Nephron (organoid): Measurements from ENCODE around the gene P2RX7.

Source experiments
- H3K27ac Mint-ChIP-seq, 3 experiments: 2 replicates each; pipeline ENCODE4 v1.8.0; 2020; ENCODE audit warnings: mixed read lengths in 3 of 3, mild to moderate bottlenecking in 2 of 3, moderate library complexity in 1 of 3
- H3K27me3 Mint-ChIP-seq: 2 replicates; pipeline ENCODE4 v1.8.0; 2021; ENCODE audit warnings: low read depth, mild to moderate bottlenecking, moderate library complexity, mixed read lengths
- H3K36me3 Mint-ChIP-seq: 2 replicates; pipeline ENCODE4 v1.8.0; 2020; ENCODE audit warnings: low read depth, mixed read lengths
- H3K4me1 Mint-ChIP-seq: 2 replicates; pipeline ENCODE4 v1.8.0; 2020; ENCODE audit warnings: mixed read lengths
- H3K4me3 Mint-ChIP-seq, 3 experiments: 2 replicates each; pipeline ENCODE4 v1.8.0; 2020; ENCODE audit warnings: mild to moderate bottlenecking in 3 of 3, mixed read lengths in 3 of 3, moderate library complexity in 2 of 3
- H3K9me3 Mint-ChIP-seq: 2 replicates; pipeline ENCODE4 v1.8.0; 2020; ENCODE audit warnings: mixed read lengths
- CTCF ChIP-seq, 3 experiments: fragments of 200-600 bp; sonication (generic); IDR thresholded peaks; one replicate each; pipeline ENCODE4 v1.5.0; 2021; ENCODE audit warnings: antibody characterized with exemption in 3 of 3; ENCODE audit not compliant: unreplicated experiment in 3 of 3

P2RX7 gene

DNA sequence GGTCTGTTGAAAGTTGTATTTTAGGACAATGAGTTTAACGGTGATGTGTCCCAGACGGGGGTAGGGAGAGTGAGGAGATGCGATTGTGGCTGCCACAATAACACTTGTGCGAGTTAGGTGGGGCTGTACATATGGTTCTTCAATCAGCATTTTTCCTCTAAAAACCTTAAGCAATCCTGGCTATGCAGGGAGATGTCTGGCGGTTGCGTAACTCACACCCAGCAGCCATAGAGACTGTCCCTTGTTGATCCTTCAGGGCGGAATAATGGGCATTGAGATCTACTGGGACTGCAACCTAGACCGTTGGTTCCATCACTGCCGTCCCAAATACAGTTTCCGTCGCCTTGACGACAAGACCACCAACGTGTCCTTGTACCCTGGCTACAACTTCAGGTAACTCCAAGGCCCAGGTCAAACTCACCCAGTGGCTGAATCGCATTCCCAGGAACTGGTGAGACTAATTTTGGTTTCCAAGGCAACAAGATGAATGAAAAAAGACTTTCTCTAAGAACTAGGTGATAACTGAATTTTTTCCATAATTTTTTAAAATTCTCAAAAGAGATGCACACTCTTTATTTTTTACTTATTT is 34.6 kb downstream of the P2RX7 start:
- Mint-ChIP-seq H3K4me1 (no peaks in the 10 kb centered on the region), H3K36me3 (no peaks in the 10 kb centered on the region), H3K4me3 (no peak overlapping the region), H3K27ac (no peak overlapping the region), H3K27me3 (no peaks in the 10 kb centered on the region), H3K9me3 (no peaks in the 10 kb centered on the region)
- TF ChIP-seq CTCF (IDR thresholded peaks at IDR 0.05; ENCODE audit: unreplicated experiment in 3 of 3), result no peak

GRCh38 chr12:121167951-121168350 is 35.3 kb downstream of the P2RX7 start:
- Mint-ChIP-seq H3K9me3 (no peaks in the 10 kb centered on the region), H3K27ac (no peak overlapping the region), H3K36me3 (no peaks in the 10 kb centered on the region), H3K27me3 (no peaks in the 10 kb centered on the region), H3K4me3 (no peak overlapping the region), H3K4me1 (no peaks in the 10 kb centered on the region)
- no peak for TF ChIP-seq CTCF (IDR thresholded peaks at IDR 0.05; ENCODE audit: unreplicated experiment in 3 of 3)

- Mint-ChIP-seq H3K4me3 (no peak overlapping the region), H3K9me3 (no peaks in the 10 kb centered on the region), H3K36me3 (no peaks in the 10 kb centered on the region), H3K27me3 (no peaks in the 10 kb centered on the region), H3K27ac (no peak overlapping the region), H3K4me1 (no peaks in the 10 kb centered on the region)
- no peak for TF ChIP-seq CTCF (IDR thresholded peaks at IDR 0.05; ENCODE audit: unreplicated experiment in 3 of 3)
These were observed 37.5 kb downstream of the P2RX7 start for GRCh38 chr12:121170151-121170550.

- Mint-ChIP-seq H3K27ac (no peak overlapping the region), H3K9me3 (no peaks in the 10 kb centered on the region), H3K27me3 (peaks cover 6% of the 10 kb centered on the region), H3K4me1 (no peaks in the 10 kb centered on the region), H3K4me3 (no peak overlapping the region), H3K36me3 (no peaks in the 10 kb centered on the region)
- TF ChIP-seq CTCF (IDR thresholded peaks at IDR 0.05; ENCODE audit: unreplicated experiment in 3 of 3), result no peak
These were observed 38.1 kb downstream of the P2RX7 start for GRCh38 chr12:121170611-121171260.

DNA sequence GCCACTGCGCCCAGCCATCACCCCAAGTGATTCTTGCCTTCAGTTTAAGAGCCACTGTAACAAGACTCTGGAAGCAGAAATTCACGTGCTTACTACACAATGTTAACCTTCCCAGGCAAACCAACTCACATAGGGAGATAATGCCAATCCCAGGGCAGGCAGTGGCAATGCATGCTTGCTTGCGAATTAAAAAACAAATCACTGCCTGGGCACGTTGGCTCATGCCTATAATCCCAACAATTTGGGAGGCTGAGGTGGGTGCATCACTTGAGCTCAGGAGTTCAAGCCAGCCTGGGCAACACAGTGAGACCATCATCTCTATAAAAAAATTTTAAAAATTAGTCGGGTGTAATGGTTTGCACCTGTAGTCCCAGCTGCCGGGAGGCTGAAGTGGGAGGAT is 39.5 kb downstream of the P2RX7 start:
- H3K27me3 Mint-ChIP-seq, result peaks cover 8% of the 10 kb centered on the region
- no peaks in the 10 kb centered on the region for H3K36me3 Mint-ChIP-seq
- H3K9me3 Mint-ChIP-seq, result no peaks in the 10 kb centered on the region
- H3K27ac Mint-ChIP-seq, result no peak overlapping the region
- H3K4me1 Mint-ChIP-seq, result no peaks in the 10 kb centered on the region
- TF ChIP-seq CTCF (IDR thresholded peaks at IDR 0.05; ENCODE audit: unreplicated experiment in 3 of 3), result no peak
- H3K4me3 Mint-ChIP-seq, result no peak overlapping the region
